MCF 10A (cell line): ENCODE results near the gene BAG5. TPM values are rescaled to one million over a fixed set of nuclear protein-coding genes. Genes with fewer than 3 reads are reported as not detected.

ENCODE experiments used
- BruUV-seq: library from RNA; stranded (reverse); fragments of 400-500 nt; replicated peaks from 2 replicates; lab custom pipeline; 2021; lab: Mats Ljungman, UMichigan
- CTCF ChIA-PET: fragments of 300-600 bp; sonication (Branson Sonifier 250); formaldehyde crosslinking; extraction: SDS; loops from one replicate; lab custom pipeline; 2021; ENCODE audit warnings: antibody characterized with exemption, inconsistent platforms; lab: Yijun Ruan, JAX
- POLR2A ChIA-PET: fragments of 300-600, 350-650 bp; sonication (Branson Sonifier 250); formaldehyde crosslinking; extraction: SDS; loops from one replicate; lab custom pipeline; 2020; ENCODE audit warnings: antibody characterized with exemption, inconsistent platforms; lab: Yijun Ruan, JAX
- DNase-seq: peaks from one replicate; pipeline ENCODE4 v3.0.0-alpha.2; 2018; ENCODE audit not compliant: unreplicated experiment
- H3K27ac Mint-ChIP-seq: one replicate; pipeline ENCODE4 v1.8.0; 2022; ENCODE audit warnings: mild to moderate bottlenecking, low read depth, mixed read lengths; ENCODE audit not compliant: unreplicated experiment
- H3K27me3 Mint-ChIP-seq: one replicate; pipeline ENCODE4 v1.8.0; 2022; ENCODE audit warnings: mixed read lengths; ENCODE audit not compliant: insufficient read depth, unreplicated experiment
- H3K36me3 Mint-ChIP-seq: one replicate; pipeline ENCODE4 v1.8.0; 2022; ENCODE audit warnings: mild to moderate bottlenecking, moderate library complexity, mixed read lengths; ENCODE audit not compliant: insufficient read depth, unreplicated experiment
- H3K4me1 Mint-ChIP-seq: one replicate; pipeline ENCODE4 v1.8.0; 2022; ENCODE audit warnings: mixed read lengths; ENCODE audit not compliant: insufficient read depth, unreplicated experiment
- H3K4me3 Mint-ChIP-seq: one replicate; pipeline ENCODE4 v1.8.0; 2022; ENCODE audit warnings: mild to moderate bottlenecking, moderate library complexity, mixed read lengths; ENCODE audit not compliant: unreplicated experiment
- H3K9me3 Mint-ChIP-seq: one replicate; pipeline ENCODE4 v1.8.0; 2022; ENCODE audit warnings: mixed read lengths; ENCODE audit not compliant: unreplicated experiment
- intact Hi-C: fragments of 100-400 bp; cut with micrococcal nuclease; formaldehyde crosslinking; loops from 2 replicates; pipeline ENCODE4 v1.14.1; 2022
- total RNA-seq: library from RNA; stranded (reverse); gene quantifications from 2 replicates; pipeline ENCODE4 v1.2.3, GENCODE V29; 2022
- TF ChIP-seq, protein P1 (sequence below): fragments of 200-600 bp; IDR thresholded peaks from one replicate; pipeline ENCODE4 v1.8.0; 2022; ENCODE audit warnings: antibody characterized with exemption, mild to moderate bottlenecking; ENCODE audit not compliant: unreplicated experiment

The BAG5 gene
- total RNA-seq, 1 experiment from 2014 or later = 30.9 TPM

DNA sequence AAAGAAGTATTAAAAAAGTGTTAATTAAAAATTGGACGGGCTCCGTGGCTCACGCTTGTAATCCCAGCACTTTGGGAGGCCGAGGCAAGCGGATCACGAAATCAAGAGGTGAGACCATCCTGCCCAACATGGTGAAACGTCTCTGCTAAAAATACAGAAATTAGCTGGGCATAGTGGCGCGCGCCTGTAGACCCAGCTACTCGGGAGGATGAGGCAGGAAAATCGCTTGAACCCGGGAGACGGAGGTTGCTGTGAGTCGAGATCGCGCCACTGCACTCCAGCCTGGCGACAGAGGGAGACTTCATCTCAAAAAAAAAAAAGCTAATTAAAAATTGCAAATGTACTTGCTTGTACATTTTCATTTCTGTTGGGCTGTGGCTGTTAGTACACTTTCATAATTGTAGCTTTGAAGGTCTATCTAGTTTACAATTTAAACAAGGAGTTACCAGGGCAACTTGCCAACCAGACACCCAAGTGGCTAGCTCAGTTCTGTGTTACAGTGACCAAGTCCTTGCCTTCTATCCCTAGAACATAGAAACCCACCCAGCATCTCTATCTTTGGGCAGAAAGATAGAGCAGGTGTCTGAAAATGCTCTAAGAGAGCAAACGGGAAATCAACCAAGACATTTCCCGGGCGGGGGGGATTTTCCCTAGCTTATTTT lies 1.5 kb upstream of the BAG5 start:
- Mint-ChIP-seq H3K9me3 (no peaks in the 10 kb centered on the region), H3K4me1 (peaks cover 19% of the 10 kb centered on the region), H3K27me3 (no peaks in the 10 kb centered on the region), H3K4me3 (peak overlapping the region; percentile 93), H3K27ac (peak overlapping the region; percentile 85), H3K36me3 (peaks cover 29% of the 10 kb centered on the region)
- TF ChIP-seq, protein P1, sequence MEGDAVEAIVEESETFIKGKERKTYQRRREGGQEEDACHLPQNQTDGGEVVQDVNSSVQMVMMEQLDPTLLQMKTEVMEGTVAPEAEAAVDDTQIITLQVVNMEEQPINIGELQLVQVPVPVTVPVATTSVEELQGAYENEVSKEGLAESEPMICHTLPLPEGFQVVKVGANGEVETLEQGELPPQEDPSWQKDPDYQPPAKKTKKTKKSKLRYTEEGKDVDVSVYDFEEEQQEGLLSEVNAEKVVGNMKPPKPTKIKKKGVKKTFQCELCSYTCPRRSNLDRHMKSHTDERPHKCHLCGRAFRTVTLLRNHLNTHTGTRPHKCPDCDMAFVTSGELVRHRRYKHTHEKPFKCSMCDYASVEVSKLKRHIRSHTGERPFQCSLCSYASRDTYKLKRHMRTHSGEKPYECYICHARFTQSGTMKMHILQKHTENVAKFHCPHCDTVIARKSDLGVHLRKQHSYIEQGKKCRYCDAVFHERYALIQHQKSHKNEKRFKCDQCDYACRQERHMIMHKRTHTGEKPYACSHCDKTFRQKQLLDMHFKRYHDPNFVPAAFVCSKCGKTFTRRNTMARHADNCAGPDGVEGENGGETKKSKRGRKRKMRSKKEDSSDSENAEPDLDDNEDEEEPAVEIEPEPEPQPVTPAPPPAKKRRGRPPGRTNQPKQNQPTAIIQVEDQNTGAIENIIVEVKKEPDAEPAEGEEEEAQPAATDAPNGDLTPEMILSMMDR = no peak
- no TSS peak for BruUV-seq
- ChIA-PET CTCF (interaction anchor here (0.6 to 2.0 kb wide), 6 partner anchors 9 to 68 kb away, joined by 3 to 6 read pairs (median 4); no protein-coding TSS in a partner anchor), POLR2A (interaction anchor here (0.6 to 5.2 kb wide), 11 partner anchors 8 to 318 kb away, joined by 3 to 65 read pairs (median 6); partner anchors contain the start of genes EIF5, KLC1 and TRMT61A)
- no peak for DNase-seq
- intact Hi-C loops = no loop called here

DNA sequence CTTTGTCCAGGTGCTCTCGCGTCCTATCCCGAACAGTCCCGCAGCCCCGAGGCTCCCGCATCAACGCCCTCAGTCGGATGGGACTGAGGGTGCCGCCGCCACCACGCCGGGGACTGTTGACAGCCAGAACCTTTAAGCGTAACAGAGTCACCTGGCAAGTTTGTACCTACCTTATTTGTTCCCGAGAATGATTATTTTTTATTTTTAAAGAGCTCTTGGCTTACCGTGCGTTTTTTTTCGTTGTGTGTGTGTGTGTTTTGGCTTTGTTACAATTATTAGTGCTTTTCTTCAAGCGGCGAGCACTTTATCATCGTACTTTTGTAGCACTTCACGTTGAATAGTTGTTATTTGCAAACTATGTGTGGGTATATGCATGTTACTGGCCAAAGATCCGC lies 766 bp upstream of the BAG5 start:
- Mint-ChIP-seq H3K9me3 (no peaks in the 10 kb centered on the region), H3K36me3 (peaks cover 36% of the 10 kb centered on the region), H3K4me3 (peak overlapping the region; percentile 93), H3K27me3 (no peaks in the 10 kb centered on the region), H3K27ac (peak overlapping the region; percentile 85), H3K4me1 (peaks cover 19% of the 10 kb centered on the region)
- intact Hi-C loops = no loop called here
- TF ChIP-seq, protein P1 = no peak
- CTCF ChIA-PET = interaction anchor here (0.7 to 1.5 kb wide), 2 partner anchors 10 to 13 kb away, joined by 3 to 4 read pairs; no protein-coding TSS in a partner anchor
- POLR2A ChIA-PET = interaction anchor here (0.7 to 5.2 kb wide), 12 partner anchors 8 to 358 kb away, joined by 3 to 65 read pairs (median 6); partner anchors contain the start of genes KLC1 and TRMT61A
- BruUV-seq = TSS peak; percentile 71
- DNase-seq = no peak

DNA sequence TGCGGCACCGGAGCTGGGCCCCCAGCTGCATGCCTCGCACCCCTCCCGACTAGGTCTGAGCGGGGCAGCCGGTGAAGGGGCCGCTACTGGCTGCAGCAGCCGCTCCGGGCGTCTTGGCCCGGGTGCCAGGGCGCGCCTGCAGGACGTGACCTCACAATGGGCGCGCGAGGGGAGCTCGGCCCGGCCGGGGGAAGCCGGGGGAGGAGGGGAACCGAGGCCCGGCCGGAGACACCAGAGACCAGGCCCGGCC lies 353 bp downstream of the BAG5 start:
- H3K36me3 Mint-ChIP-seq = peaks cover 37% of the 10 kb centered on the region
- CTCF ChIA-PET = interaction anchor here (0.6 to 2.0 kb wide), 7 partner anchors 9 to 550 kb away, joined by 3 to 10 read pairs (median 3); no protein-coding TSS in a partner anchor

More for the DNA sequence above, 353 bp downstream of the BAG5 start:
- peak overlapping the region; percentile 93 for H3K4me3 Mint-ChIP-seq
- BruUV-seq = no TSS peak
- no peak for DNase-seq
- H3K27ac Mint-ChIP-seq = peak overlapping the region; percentile 85
- H3K27me3 Mint-ChIP-seq = no peaks in the 10 kb centered on the region
- intact Hi-C loops = no loop called here
- H3K4me1 Mint-ChIP-seq = peaks cover 19% of the 10 kb centered on the region
- no peaks in the 10 kb centered on the region for H3K9me3 Mint-ChIP-seq
- POLR2A ChIA-PET = interaction anchor here (0.6 to 5.2 kb wide), 20 partner anchors 9 to 228 kb away, joined by 3 to 65 read pairs (median 5); partner anchors contain the start of genes EIF5, KLC1, TRMT61A and XRCC3
- TF ChIP-seq, protein P1 = no peak
